OCI-LY1 (cell line): ENCODE measurements around the gene RIPPLY1.

ENCODE experiments used
- H2AFZ ChIP-seq: fragments of 200-600 bp; sonication (generic), shearing (Covaris generic); 2 replicates; pipeline ENCODE4 v1.6.0; 2014; ENCODE audit warnings: antibody characterized with exemption, mild to moderate bottlenecking, low read length
- H3F3A ChIP-seq: fragments of 200-600 bp; sonication (generic), shearing (Covaris generic); 2 replicates; pipeline ENCODE4 v1.6.0; 2014; ENCODE audit warnings: mild to moderate bottlenecking, antibody characterized with exemption, low read length, moderate library complexity; ENCODE audit not compliant: insufficient read depth
- H3K27ac ChIP-seq: fragments of 200-600 bp; sonication (generic); 2 replicates; pipeline ENCODE4 v1.5.1; 2014; ENCODE audit warnings: low read length, mixed run types, mild to moderate bottlenecking, low read depth; ENCODE audit not compliant: poor library complexity, severe bottlenecking
- H3K27me3 ChIP-seq: fragments of 200-600 bp; sonication (generic); 2 replicates; pipeline ENCODE4 v1.6.0; 2014; ENCODE audit warnings: antibody characterized with exemption, mild to moderate bottlenecking, low read length, moderate library complexity; ENCODE audit not compliant: insufficient read depth
- H3K36me3 ChIP-seq: fragments of 200-600 bp; sonication (generic); 2 replicates; pipeline ENCODE4 v1.6.1; 2014; ENCODE audit warnings: mild to moderate bottlenecking, antibody characterized with exemption, low read length, moderate library complexity, mixed read lengths; ENCODE audit not compliant: insufficient read depth
- H3K4me1 ChIP-seq: fragments of 200-600 bp; sonication (generic); 2 replicates; pipeline ENCODE4 v1.5.1; 2014; ENCODE audit warnings: mild to moderate bottlenecking, low read length, moderate library complexity; ENCODE audit not compliant: insufficient read depth, severe bottlenecking
- H3K4me2 ChIP-seq: fragments of 200-600 bp; sonication (generic), shearing (Covaris generic); 2 replicates; pipeline ENCODE4 v1.6.1; 2014; ENCODE audit warnings: low read length
- H3K4me3 ChIP-seq: fragments of 200-600 bp; sonication (generic); 2 replicates; pipeline ENCODE4 v1.5.1; 2014; ENCODE audit warnings: low read length, low read depth, mild to moderate bottlenecking, mixed read lengths; ENCODE audit not compliant: poor library complexity, severe bottlenecking
- H3K79me2 ChIP-seq: fragments of 200-600 bp; shearing (Covaris generic); 2 replicates; pipeline ENCODE4 v1.6.1; 2016; ENCODE audit warnings: mixed run types, low read length, mixed read lengths; ENCODE audit not compliant: insufficient read depth
- H3K9ac ChIP-seq: fragments of 200-600 bp; sonication (generic), shearing (Covaris generic); 2 replicates; pipeline ENCODE4 v1.6.1; 2014; ENCODE audit warnings: mild to moderate bottlenecking, low read length, mixed read lengths
- H3K9me2 ChIP-seq: fragments of 200-600 bp; sonication (generic), shearing (Covaris generic); 2 replicates; pipeline ENCODE4 v1.6.1; 2014; ENCODE audit warnings: low read depth, mild to moderate bottlenecking, low read length, mixed read lengths
- H3K9me3 ChIP-seq: fragments of 200-600 bp; shearing (Covaris generic); 2 replicates; pipeline ENCODE4 v1.6.1; 2014; ENCODE audit warnings: low read length, mixed read lengths
- H4K20me1 ChIP-seq: fragments of 200-600 bp; sonication (generic), shearing (Covaris generic); 2 replicates; pipeline ENCODE4 v1.6.0; 2016; ENCODE audit warnings: mild to moderate bottlenecking, low read length; ENCODE audit not compliant: insufficient read depth
- CTCF ChIP-seq: fragments of 200-600 bp; sonication (generic), shearing (Covaris generic); IDR thresholded peaks from 2 replicates; pipeline ENCODE4 v1.5.1; 2017; ENCODE audit warnings: mild to moderate bottlenecking, antibody characterized with exemption, low read length, moderate library complexity, mixed read lengths
- EZH2 ChIP-seq: fragments of 200-600 bp; sonication (generic), shearing (Covaris generic); IDR thresholded peaks from 2 replicates; pipeline ENCODE4 v1.8.0; 2017; ENCODE audit warnings: borderline replicate concordance, mixed run types, mild to moderate bottlenecking, antibody characterized with exemption, low read length, moderate library complexity, mixed read lengths

The RIPPLY1 gene

DNA sequence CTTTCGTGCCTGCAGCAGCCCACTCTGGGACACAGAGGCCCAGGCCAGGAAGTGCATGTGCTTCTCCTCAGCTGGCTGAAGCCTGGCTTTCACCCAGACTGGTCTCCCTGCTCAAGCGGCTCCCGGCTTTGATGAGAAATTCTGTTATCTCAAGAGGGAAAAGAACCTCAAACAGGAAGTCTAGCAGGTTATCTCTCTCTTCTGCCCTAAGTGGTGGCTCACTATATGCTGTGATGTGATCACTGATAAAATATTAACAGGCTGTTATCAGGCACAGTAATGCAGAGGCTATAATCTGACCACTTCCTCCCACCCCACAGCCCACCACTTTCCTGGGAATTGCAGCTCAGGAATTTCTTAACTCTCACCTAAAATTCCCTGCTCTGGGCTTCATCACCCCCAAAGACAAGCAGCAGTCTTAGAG, 30.4 kb upstream of the RIPPLY1 start:
- no peak overlapping the region for H2AFZ ChIP-seq
- H3K9me3 ChIP-seq: no peaks in the 10 kb centered on the region
- H3K4me2 ChIP-seq: no peak overlapping the region
- H3K36me3 ChIP-seq: no peaks in the 10 kb centered on the region
- H4K20me1 ChIP-seq: no peaks in the 10 kb centered on the region
- no peak overlapping the region for H3K27ac ChIP-seq
- H3K27me3 ChIP-seq: no peaks in the 10 kb centered on the region
- H3F3A ChIP-seq: no peaks in the 10 kb centered on the region
- no peaks in the 10 kb centered on the region for H3K4me1 ChIP-seq
- H3K9ac ChIP-seq: no peak overlapping the region
- no peaks in the 10 kb centered on the region for H3K9me2 ChIP-seq
- H3K79me2 ChIP-seq: no peaks in the 10 kb centered on the region
- H3K4me3 ChIP-seq: no peak overlapping the region
- TF ChIP-seq EZH2: no peak
- TF ChIP-seq CTCF: no peak

DNA sequence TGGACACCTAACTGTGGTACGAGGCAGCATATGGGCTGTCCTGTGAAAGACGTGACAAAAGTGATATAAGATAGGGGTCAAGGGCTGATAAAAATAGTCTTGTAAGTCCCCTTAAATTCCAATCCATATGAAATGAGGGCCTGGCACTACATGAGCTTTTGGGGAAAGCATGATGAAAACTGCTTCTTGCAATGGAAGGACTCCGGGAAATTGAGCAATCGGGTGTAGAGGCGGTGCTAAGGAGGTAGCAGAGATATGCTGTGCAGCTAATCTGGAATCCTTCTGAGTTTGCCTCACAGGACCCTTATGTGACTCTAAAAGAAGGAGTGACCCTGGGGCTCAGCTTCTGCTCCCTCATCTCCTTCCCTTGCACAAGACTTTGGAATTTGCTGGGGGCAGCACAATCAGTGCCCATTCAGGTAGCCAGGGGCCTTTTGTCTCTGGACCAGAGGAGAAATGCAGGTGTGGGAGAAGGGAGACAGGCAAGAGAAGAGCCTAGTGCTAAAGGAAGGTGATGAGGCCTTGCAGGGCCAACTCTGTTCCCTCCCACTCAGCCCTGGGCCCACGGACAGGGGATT, 29.9 kb upstream of the RIPPLY1 start:
- no peaks in the 10 kb centered on the region for H3K27me3 ChIP-seq
- no peaks in the 10 kb centered on the region for H3K4me1 ChIP-seq
- no peaks in the 10 kb centered on the region for H4K20me1 ChIP-seq
- H2AFZ ChIP-seq: no peak overlapping the region
- no peak overlapping the region for H3K27ac ChIP-seq
- no peaks in the 10 kb centered on the region for H3K9me3 ChIP-seq
- no peaks in the 10 kb centered on the region for H3K9me2 ChIP-seq
- H3K79me2 ChIP-seq: no peaks in the 10 kb centered on the region
- H3K4me2 ChIP-seq: no peak overlapping the region
- no peak overlapping the region for H3K9ac ChIP-seq
- no peak overlapping the region for H3K4me3 ChIP-seq
- TF ChIP-seq CTCF (no peak), EZH2 (no peak)
- no peaks in the 10 kb centered on the region for H3K36me3 ChIP-seq
- H3F3A ChIP-seq: no peaks in the 10 kb centered on the region

DNA sequence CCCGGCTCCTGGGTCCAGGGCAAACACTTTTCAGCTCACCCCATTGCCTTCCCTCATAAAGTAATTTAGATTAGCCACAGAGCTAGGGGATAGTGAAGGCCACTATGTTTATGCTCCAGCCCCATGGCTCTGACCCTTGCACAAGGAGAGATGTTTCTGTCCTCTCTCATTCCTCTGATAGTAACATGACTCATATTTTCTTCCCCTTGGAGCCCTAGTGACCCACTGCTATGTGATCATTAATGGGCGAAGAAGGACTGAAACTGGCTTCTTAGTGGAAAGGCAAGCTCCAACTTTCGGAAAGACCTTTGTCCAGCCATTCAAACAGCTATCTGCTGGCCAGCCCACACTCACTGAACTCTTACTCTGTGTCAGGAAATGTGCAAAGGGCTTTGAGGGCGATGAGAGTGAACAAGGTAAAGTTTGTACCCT, 29.4 kb upstream of the RIPPLY1 start:
- Histone ChIP-seq H3K4me2 (no peak overlapping the region), H3K36me3 (no peaks in the 10 kb centered on the region), H3K27me3 (no peaks in the 10 kb centered on the region), H2AFZ (no peak overlapping the region), H3K4me1 (no peaks in the 10 kb centered on the region), H3K9me3 (no peaks in the 10 kb centered on the region), H3F3A (no peaks in the 10 kb centered on the region), H3K27ac (no peak overlapping the region), H3K9ac (no peak overlapping the region), H3K4me3 (no peak overlapping the region), H3K79me2 (no peaks in the 10 kb centered on the region), H4K20me1 (no peaks in the 10 kb centered on the region), H3K9me2 (no peaks in the 10 kb centered on the region)
- TF ChIP-seq EZH2 (no peak), CTCF (no peak)
